Stimulated activated naive CD8-positive, alpha-beta T cell treated with anti-CD3 and anti-CD28 coated beads, Interleukin-15, amount 100 ng/mL, for 72 hours (primary cell): ENCODE results near the gene POLH.
"Not testable (repeated sequence)": the region's sequence is repeated elsewhere in the genome, so short reads cannot be mapped to it uniquely, and the experiment has no call there.

Source experiments
- ATAC-seq: fragments of 150-1000 bp; cut with Tn5 transposase; 2 replicates; pipeline ENCODE4 v1.10.0; 2021; ENCODE audit warnings: mild to moderate bottlenecking, moderate library complexity
- DNase-seq, 2 donors: peaks; one replicate each; pipeline ENCODE4 v3.0.0; 2021 to 2022
- H3K27ac Mint-ChIP-seq, 2 donors: one replicate each; pipeline ENCODE4 v1.8.0; 2022; ENCODE audit warnings: mild to moderate bottlenecking in 2 of 2, mixed read lengths in 2 of 2, moderate library complexity in 2 of 2
- H3K27me3 Mint-ChIP-seq: one replicate; pipeline ENCODE4 v1.8.0; 2022; ENCODE audit warnings: mixed read lengths
- H3K4me1 Mint-ChIP-seq: one replicate; pipeline ENCODE4 v1.8.0; 2022; ENCODE audit warnings: mild to moderate bottlenecking, mixed read lengths
- H3K4me3 Mint-ChIP-seq, 2 donors: one replicate each; pipeline ENCODE4 v1.8.0; 2022; ENCODE audit warnings: mild to moderate bottlenecking in 2 of 2, mixed read lengths in 2 of 2, moderate library complexity in 1 of 2
- H3K9me3 Mint-ChIP-seq, 2 donors: one replicate each; pipeline ENCODE4 v1.8.0; 2022; ENCODE audit warnings: mixed read lengths in 2 of 2

The POLH gene

GRCh38 chr6:43634702-43635303 lies 58.8 kb downstream of the POLH start:
- Mint-ChIP-seq H3K9me3 (no peaks in the 10 kb centered on the region), H3K4me1 (peaks cover 61% of the 10 kb centered on the region), H3K27me3 (no peaks in the 10 kb centered on the region), H3K27ac (peak overlapping the region in 1 of 2 donors; percentile 57), H3K4me3 (peak overlapping the region; percentile 89 to 96)
- DNase-seq = no peak
- ATAC-seq = no peak

DNA sequence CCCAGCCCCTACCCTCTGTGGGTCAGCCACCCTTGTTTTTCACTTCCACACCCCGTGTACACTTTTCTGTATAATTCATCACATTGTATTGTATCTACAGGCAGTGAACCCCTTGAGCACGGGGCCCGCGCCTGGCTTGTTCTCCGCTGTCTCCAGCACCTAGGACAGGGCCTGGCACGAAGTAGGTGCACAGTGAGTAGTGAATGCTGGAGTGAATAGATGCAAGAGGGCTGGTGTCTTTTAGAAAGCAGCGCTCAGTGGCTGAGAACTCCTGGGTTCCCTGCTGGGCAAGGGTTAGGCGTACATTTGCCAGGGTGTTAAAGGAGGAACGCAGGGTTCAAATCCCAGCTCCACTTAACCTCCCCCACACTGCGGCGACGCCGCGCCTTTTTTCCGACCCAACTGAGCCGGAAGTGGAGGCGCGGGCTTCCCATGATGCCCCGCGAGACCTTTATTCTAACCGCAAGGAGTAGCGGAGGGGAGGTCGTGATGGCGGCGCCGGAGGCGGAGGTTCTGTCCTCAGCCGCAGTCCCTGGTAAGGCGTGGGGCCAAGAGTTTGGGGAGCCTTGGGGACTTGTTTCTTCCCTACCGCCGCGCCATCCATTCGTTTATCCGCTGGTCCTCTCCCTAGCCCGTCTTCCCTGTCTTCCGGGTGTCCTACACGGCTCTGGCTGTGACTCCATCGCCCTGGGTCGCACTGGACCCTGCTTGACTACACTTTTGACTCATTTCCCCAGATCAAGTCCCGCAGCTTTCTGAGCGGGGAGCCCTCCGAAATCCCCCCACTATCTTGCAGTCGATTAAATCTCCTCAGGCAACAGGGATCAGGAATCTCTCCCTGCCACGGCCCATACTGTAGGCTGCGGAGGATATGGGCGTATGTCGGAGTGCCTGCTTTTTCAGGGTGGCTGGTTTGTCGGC lies 59.7 kb downstream of the POLH start, which contains the start of gene MAD2L1BP:
Gene MAD2L1BP, plus strand, starts transcription at position 454 of the 921 bp plus-strand sequence. Its CDS starts 36 bp downstream, at position 490.
- DNase-seq (peak; percentile 81 to 88), ATAC-seq (peak; percentile 91)
- Mint-ChIP-seq H3K9me3 (no peaks in the 10 kb centered on the region), H3K27ac (peak within 1 kb of the TSS; percentile 95 to 97), H3K4me1 (peaks cover 61% of the 10 kb centered on the region), H3K27me3 (no peaks in the 10 kb centered on the region), H3K4me3 (peak within 1 kb of the TSS; percentile 89 to 96)

GRCh38 chr6:43636308-43636659 lies 60.3 kb downstream of the POLH start:
- H3K4me3 Mint-ChIP-seq = peak overlapping the region; percentile 89 to 96
- DNase-seq = no peak
- peaks cover 58% of the 10 kb centered on the region for H3K4me1 Mint-ChIP-seq
- no peaks in the 10 kb centered on the region for H3K27me3 Mint-ChIP-seq
- no peaks in the 10 kb centered on the region for H3K9me3 Mint-ChIP-seq
- H3K27ac Mint-ChIP-seq = peak overlapping the region; percentile 95 to 97
- peak; percentile 32 for ATAC-seq

- Mint-ChIP-seq H3K4me1 (peaks cover 62% of the 10 kb centered on the region), H3K27me3 (no peaks in the 10 kb centered on the region), H3K9me3 (no peaks in the 10 kb centered on the region), H3K27ac (no peak overlapping the region), H3K4me3 (no peak overlapping the region)
- DNase-seq (no peak), ATAC-seq (no peak)
These were observed 64.2 kb downstream of the POLH start for GRCh38 chr6:43639984-43640800.

GRCh38 chr6:43644940-43645612 lies 69.1 kb downstream of the POLH start, which contains the start of gene RSPH9:
TSS of gene RSPH9 (plus strand) at chr6:43645036. CDS start at chr6:43645099, 63 bp downstream.
- ATAC-seq (peak; percentile 90), DNase-seq (peak; percentile 64 to 78)
- Mint-ChIP-seq H3K27ac (peak within 1 kb of the TSS; percentile 21 to 68), H3K9me3 (no peaks in the 10 kb centered on the region), H3K4me3 (peak within 1 kb of the TSS; percentile 85 to 86), H3K4me1 (peaks cover 24% of the 10 kb centered on the region), H3K27me3 (no peaks in the 10 kb centered on the region)

DNA sequence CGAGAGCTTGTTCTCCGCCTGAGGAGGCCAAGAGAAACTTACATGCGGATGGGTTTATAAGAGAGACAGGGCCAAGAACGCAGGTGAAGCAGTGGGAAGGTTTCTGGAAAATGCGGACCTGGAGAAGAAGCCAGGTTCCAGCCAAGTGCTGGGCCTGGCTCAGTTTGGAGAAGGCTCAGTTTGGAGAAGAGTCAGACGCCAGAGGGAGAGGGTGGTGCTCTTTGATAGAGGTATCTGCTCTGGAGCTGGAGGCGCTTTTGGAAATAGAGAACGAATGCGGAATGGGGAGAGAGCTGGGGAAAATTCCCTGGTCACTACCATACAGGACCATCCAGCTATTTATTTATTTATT lies 69.6 kb downstream of the POLH start:
- no peaks in the 10 kb centered on the region for H3K27me3 Mint-ChIP-seq
- peak overlapping the region; percentile 85 to 86 for H3K4me3 Mint-ChIP-seq
- peak overlapping the region; percentile 21 to 68 for H3K27ac Mint-ChIP-seq
- DNase-seq (no peak), ATAC-seq (peak; percentile 35)
- H3K4me1 Mint-ChIP-seq = peaks cover 19% of the 10 kb centered on the region
- no peaks in the 10 kb centered on the region for H3K9me3 Mint-ChIP-seq

GRCh38 chr6:43647613-43648012 lies 71.6 kb downstream of the POLH start:
- H3K27me3 Mint-ChIP-seq = no peaks in the 10 kb centered on the region
- peaks cover 11% of the 10 kb centered on the region for H3K4me1 Mint-ChIP-seq
- ATAC-seq (no peak), DNase-seq (no peak)
- H3K9me3 Mint-ChIP-seq = no peaks in the 10 kb centered on the region
- no peak overlapping the region for H3K4me3 Mint-ChIP-seq
- no peak overlapping the region for H3K27ac Mint-ChIP-seq

GRCh38 chr6:43648248-43648647 lies 72.3 kb downstream of the POLH start:
- DNase-seq = no peak
- no peak for ATAC-seq
- no peaks in the 10 kb centered on the region for H3K27me3 Mint-ChIP-seq
- H3K9me3 Mint-ChIP-seq = no peaks in the 10 kb centered on the region
- no peak overlapping the region for H3K4me3 Mint-ChIP-seq
- H3K27ac Mint-ChIP-seq = no peak overlapping the region
- H3K4me1 Mint-ChIP-seq = peaks cover 7% of the 10 kb centered on the region

GRCh38 chr6:43652822-43653221 lies 76.8 kb downstream of the POLH start:
- H3K27me3 Mint-ChIP-seq, DNase-seq, H3K27ac Mint-ChIP-seq, ATAC-seq, H3K4me1 Mint-ChIP-seq, H3K9me3 Mint-ChIP-seq, H3K4me3 Mint-ChIP-seq: not testable (repeated sequence)

- DNase-seq (no peak), ATAC-seq (no peak)
- peaks cover 7% of the 10 kb centered on the region for H3K4me1 Mint-ChIP-seq
- no peaks in the 10 kb centered on the region for H3K9me3 Mint-ChIP-seq
- no peaks in the 10 kb centered on the region for H3K27me3 Mint-ChIP-seq
- no peak overlapping the region for H3K4me3 Mint-ChIP-seq
- H3K27ac Mint-ChIP-seq = no peak overlapping the region
These were observed 81.3 kb downstream of the POLH start for GRCh38 chr6:43657221-43657802.

- Mint-ChIP-seq H3K9me3 (no peaks in the 10 kb centered on the region), H3K4me3 (no peak overlapping the region), H3K27ac (no peak overlapping the region), H3K27me3 (no peaks in the 10 kb centered on the region), H3K4me1 (peaks cover 15% of the 10 kb centered on the region)
- no peak for DNase-seq
- no peak for ATAC-seq
These were observed 82.2 kb downstream of the POLH start for GRCh38 chr6:43658161-43658560.

DNA sequence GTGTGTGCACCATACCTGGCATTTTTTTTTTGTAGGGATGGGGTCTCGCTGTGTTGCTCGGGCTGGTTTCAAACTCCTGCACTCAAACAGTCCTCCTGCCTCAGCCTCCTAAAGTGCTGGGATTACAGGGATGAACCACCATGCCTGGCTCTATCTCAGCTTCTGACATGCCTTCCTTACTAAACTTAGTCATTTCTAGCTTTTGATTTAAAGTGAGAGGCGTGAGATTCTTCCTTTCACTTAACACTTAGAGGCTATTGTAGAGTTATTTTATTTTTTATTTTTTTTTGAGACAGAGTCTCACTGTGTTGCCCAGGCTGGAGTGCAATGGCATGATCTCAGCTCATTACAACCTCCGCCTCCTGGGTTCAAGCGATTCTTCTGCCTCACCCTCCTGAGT lies 87.0 kb downstream of the POLH start:
- H3K27me3 Mint-ChIP-seq, H3K27ac Mint-ChIP-seq, DNase-seq, H3K4me3 Mint-ChIP-seq, H3K9me3 Mint-ChIP-seq, ATAC-seq: not testable (repeated sequence)
- H3K4me1 Mint-ChIP-seq = peaks cover 31% of the 10 kb centered on the region
